Rectal smooth muscle tissue (tissue), 1 donor: Measurements from ENCODE around the gene UQCRHL.

Source experiments
- H3K27ac ChIP-seq: one replicate; pipeline ENCODE4 v1.7.0; 2013; ENCODE audit warnings: low read depth, low read length, inconsistent platforms
- H3K27me3 ChIP-seq: one replicate; pipeline ENCODE4 v1.7.0; 2013; ENCODE audit warnings: low read length; ENCODE audit not compliant: control insufficient read depth, insufficient read depth
- H3K36me3 ChIP-seq: one replicate; pipeline ENCODE4 v1.7.0; 2013; ENCODE audit warnings: low read length; ENCODE audit not compliant: control insufficient read depth, insufficient read depth
- H3K4me1 ChIP-seq: one replicate; pipeline ENCODE4 v1.7.0; 2013; ENCODE audit warnings: low read length; ENCODE audit not compliant: control insufficient read depth, insufficient read depth
- H3K4me3 ChIP-seq: one replicate; pipeline ENCODE4 v1.7.0; 2013; ENCODE audit warnings: low read length
- H3K9ac ChIP-seq: one replicate; pipeline ENCODE4 v1.7.0; 2013; ENCODE audit warnings: low read length

Gene UQCRHL

DNA sequence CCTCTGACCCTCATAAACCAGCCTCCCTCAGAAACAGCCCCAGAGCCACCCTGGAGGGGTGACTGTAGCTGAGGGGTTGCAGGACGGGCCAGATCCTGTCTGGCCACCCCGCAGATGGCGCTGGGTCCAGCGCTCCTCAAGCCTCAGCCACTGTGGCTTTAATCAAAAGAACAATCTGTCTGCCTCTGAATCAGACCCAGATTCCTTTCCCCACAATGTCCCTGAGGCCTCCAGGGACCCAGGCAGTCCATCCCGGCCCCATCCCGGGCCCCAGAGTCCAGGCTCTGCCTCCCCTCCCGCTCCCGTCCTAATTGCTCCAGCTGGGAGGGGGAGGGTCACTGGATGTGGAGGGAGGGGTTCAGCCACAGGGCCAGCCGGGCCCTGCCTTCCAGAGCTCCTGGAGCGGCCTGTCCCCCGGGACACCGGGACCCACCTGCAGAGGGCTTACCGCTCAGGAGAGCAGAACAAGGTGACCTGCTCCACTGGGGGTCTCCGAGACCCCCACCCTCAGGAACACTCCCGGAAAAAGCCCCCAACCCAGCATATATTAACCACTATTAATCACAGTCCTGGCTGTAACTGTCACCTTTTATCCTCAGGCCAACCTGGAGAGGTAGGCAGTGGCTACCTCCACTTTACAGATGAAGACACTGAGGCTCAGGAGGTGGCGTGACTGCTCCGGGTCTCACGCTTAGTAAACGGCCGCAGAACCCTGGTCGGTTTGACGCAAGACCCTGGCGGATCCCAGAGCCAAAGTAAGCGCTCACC, 49.7 kb downstream of the UQCRHL start:
- H3K27ac ChIP-seq, result peak overlapping the region; percentile 11
- no peaks in the 10 kb centered on the region for H3K36me3 ChIP-seq
- peaks cover 7% of the 10 kb centered on the region for H3K4me1 ChIP-seq
- H3K9ac ChIP-seq, result no peak overlapping the region
- peak overlapping the region; percentile 61 for H3K4me3 ChIP-seq
- H3K27me3 ChIP-seq, result no peaks in the 10 kb centered on the region
